Calu3 (cell line): ENCODE data around the gene MRPL28. TPM values are rescaled to one million over a fixed set of nuclear protein-coding genes. Genes with fewer than 3 reads are reported as not detected.

Experiments used
- BruUV-seq: library from RNA; stranded (reverse); fragments of 400-500 nt; replicated peaks from 2 replicates; lab custom pipeline; 2021; lab: Mats Ljungman, UMichigan
- CTCF ChIA-PET: fragments of 300-600 bp; sonication (Branson Sonifier 250); formaldehyde crosslinking; loops from one replicate; lab custom pipeline; 2022; ENCODE audit warnings: antibody characterized with exemption; lab: Charles Lee
- DNase-seq: peaks from one replicate; pipeline ENCODE4 v3.0.0; 2022
- H3K27ac Mint-ChIP-seq: one replicate; pipeline ENCODE4 v1.8.0; 2022; ENCODE audit warnings: mixed read lengths; ENCODE audit not compliant: unreplicated experiment
- H3K27me3 Mint-ChIP-seq: one replicate; pipeline ENCODE4 v1.8.0; 2022; ENCODE audit warnings: mixed read lengths; ENCODE audit not compliant: unreplicated experiment
- H3K36me3 Mint-ChIP-seq: one replicate; pipeline ENCODE4 v1.8.0; 2022; ENCODE audit warnings: mild to moderate bottlenecking, moderate library complexity, mixed read lengths; ENCODE audit not compliant: insufficient read depth, unreplicated experiment
- H3K4me1 Mint-ChIP-seq: one replicate; pipeline ENCODE4 v1.8.0; 2022; ENCODE audit warnings: mild to moderate bottlenecking, low read depth, mixed read lengths; ENCODE audit not compliant: unreplicated experiment
- H3K4me3 Mint-ChIP-seq: one replicate; pipeline ENCODE4 v1.8.0; 2022; ENCODE audit warnings: mild to moderate bottlenecking, low read depth, moderate library complexity, mixed read lengths; ENCODE audit not compliant: unreplicated experiment
- H3K9me3 Mint-ChIP-seq: one replicate; pipeline ENCODE4 v1.8.0; 2022; ENCODE audit warnings: low read depth, mixed read lengths; ENCODE audit not compliant: unreplicated experiment
- intact Hi-C: fragments of 100-400 bp; cut with micrococcal nuclease; formaldehyde crosslinking; loops from one replicate; pipeline ENCODE4 v1.10.0; 2022; ENCODE audit not compliant: unreplicated experiment
- total RNA-seq: library from RNA; stranded (reverse); gene quantifications from 2 replicates; pipeline ENCODE4 v1.2.3, GENCODE V29; 2022
- TF ChIP-seq, protein P1 (sequence below): fragments of 200-600 bp; IDR thresholded peaks from one replicate; pipeline ENCODE4 v1.8.0; 2022; ENCODE audit warnings: antibody characterized with exemption; ENCODE audit not compliant: unreplicated experiment

The MRPL28 gene
- total RNA-seq, 1 experiment from 2014 or later, result 115 TPM

DNA sequence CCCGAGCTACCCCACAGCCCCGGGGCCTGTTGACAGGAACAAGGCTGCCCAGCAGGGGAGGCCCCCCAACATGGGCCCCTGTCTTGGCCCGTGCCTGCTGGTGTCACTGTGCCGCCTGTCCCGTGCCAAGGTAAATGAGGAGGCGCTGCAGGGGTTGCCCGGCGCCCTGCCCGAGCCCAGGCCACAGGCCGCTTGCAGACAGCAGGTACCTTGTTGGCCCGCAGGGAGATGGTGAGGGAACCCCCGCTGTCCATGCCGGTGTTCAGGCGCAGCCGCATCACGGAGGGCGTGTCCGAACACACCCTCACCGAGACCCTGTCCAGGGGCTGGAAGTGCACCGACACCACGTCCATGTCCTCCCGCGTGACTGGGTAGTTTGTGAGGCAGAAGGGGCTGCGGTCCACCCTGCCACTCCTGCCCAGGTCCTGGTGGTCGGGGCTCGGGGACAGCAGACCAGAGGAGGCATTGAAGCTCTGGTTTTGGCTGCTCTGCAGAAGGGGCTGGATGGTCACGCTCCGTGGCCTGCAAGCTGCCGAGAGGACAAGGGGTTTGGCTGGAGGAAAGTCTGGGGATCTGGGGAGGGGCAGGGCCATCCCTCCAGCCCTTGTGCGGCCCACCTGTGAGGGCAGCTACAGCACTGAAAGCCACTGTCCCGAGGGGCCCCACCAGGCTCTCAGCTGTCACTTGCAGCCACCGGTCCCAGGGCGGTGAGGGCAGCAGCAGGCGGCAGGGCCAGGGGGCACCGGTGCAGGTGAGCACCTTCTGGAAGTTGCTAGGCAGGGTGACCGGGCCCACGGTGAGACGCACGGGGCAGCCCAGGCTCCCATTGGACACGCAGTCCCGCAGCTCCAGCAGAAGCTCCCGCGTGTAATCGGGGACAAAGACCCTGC is 5.8 kb upstream of the MRPL28 start:
- CTCF ChIA-PET, result no interaction called here
- no peak overlapping the region for H3K27ac Mint-ChIP-seq
- H3K36me3 Mint-ChIP-seq, result peaks cover 34% of the 10 kb centered on the region
- intact Hi-C loops, result no loop called here
- BruUV-seq, result no TSS peak
- H3K4me3 Mint-ChIP-seq, result no peak overlapping the region
- DNase-seq, result no peak
- TF ChIP-seq, protein P1, sequence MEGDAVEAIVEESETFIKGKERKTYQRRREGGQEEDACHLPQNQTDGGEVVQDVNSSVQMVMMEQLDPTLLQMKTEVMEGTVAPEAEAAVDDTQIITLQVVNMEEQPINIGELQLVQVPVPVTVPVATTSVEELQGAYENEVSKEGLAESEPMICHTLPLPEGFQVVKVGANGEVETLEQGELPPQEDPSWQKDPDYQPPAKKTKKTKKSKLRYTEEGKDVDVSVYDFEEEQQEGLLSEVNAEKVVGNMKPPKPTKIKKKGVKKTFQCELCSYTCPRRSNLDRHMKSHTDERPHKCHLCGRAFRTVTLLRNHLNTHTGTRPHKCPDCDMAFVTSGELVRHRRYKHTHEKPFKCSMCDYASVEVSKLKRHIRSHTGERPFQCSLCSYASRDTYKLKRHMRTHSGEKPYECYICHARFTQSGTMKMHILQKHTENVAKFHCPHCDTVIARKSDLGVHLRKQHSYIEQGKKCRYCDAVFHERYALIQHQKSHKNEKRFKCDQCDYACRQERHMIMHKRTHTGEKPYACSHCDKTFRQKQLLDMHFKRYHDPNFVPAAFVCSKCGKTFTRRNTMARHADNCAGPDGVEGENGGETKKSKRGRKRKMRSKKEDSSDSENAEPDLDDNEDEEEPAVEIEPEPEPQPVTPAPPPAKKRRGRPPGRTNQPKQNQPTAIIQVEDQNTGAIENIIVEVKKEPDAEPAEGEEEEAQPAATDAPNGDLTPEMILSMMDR, result no peak
- H3K9me3 Mint-ChIP-seq, result no peaks in the 10 kb centered on the region
- no peaks in the 10 kb centered on the region for H3K27me3 Mint-ChIP-seq
- H3K4me1 Mint-ChIP-seq, result no peaks in the 10 kb centered on the region

DNA sequence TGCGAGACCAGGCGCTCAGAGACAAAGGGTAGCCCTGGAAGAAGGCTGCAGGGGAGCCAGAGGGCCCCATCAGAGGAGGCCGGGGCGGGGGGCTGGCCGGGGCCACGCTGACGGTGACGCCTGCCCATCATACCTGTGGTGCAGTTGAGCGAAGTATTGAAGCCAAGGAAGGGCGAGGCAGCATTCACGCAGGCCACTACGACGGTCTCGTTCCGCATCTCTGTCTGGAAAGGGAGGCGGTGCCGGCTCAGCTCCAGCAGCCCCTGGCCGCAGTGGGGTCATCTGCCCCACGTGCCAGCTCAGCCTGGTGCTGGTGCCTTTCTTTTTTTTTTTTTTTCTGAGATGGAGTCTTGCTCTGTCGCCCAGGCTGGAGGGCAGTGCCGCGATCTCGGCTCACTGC is 4.9 kb upstream of the MRPL28 start:
- CTCF ChIA-PET, result interaction anchor here (0.6 kb wide), 1 partner anchor 13 kb away, joined by 3 read pairs; no protein-coding TSS in a partner anchor
- intact Hi-C loops, result no loop called here
- Mint-ChIP-seq H3K9me3 (no peaks in the 10 kb centered on the region), H3K4me1 (no peaks in the 10 kb centered on the region), H3K27me3 (no peaks in the 10 kb centered on the region), H3K27ac (no peak overlapping the region), H3K4me3 (no peak overlapping the region), H3K36me3 (peaks cover 34% of the 10 kb centered on the region)
- BruUV-seq, result no TSS peak
- TF ChIP-seq, protein P1, result no peak
- no peak for DNase-seq

DNA sequence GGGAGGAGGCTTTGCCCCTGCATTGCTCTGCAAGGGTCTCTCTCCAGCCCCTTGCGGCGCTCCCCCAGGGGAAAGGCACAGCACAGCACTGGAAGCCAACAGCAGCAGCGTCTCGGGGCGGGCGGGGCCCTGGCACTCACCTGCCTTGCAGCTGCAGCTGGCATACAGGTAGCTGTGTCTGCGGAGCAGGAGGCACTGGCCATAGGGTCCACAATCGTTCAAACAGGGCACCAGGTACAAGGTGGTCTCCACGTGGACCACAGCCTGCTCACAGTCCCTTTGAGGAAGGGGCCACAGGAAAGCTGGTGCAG is 4.2 kb upstream of the MRPL28 start:
- Mint-ChIP-seq H3K9me3 (no peaks in the 10 kb centered on the region), H3K4me1 (no peaks in the 10 kb centered on the region), H3K36me3 (peaks cover 34% of the 10 kb centered on the region), H3K4me3 (no peak overlapping the region), H3K27ac (no peak overlapping the region), H3K27me3 (no peaks in the 10 kb centered on the region)
- no TSS peak for BruUV-seq
- CTCF ChIA-PET, result interaction anchor here (0.6 kb wide), 1 partner anchor 12 kb away, joined by 3 read pairs; no protein-coding TSS in a partner anchor
- TF ChIP-seq, protein P1, result no peak
- DNase-seq, result no peak
- intact Hi-C loops, result no loop called here

DNA sequence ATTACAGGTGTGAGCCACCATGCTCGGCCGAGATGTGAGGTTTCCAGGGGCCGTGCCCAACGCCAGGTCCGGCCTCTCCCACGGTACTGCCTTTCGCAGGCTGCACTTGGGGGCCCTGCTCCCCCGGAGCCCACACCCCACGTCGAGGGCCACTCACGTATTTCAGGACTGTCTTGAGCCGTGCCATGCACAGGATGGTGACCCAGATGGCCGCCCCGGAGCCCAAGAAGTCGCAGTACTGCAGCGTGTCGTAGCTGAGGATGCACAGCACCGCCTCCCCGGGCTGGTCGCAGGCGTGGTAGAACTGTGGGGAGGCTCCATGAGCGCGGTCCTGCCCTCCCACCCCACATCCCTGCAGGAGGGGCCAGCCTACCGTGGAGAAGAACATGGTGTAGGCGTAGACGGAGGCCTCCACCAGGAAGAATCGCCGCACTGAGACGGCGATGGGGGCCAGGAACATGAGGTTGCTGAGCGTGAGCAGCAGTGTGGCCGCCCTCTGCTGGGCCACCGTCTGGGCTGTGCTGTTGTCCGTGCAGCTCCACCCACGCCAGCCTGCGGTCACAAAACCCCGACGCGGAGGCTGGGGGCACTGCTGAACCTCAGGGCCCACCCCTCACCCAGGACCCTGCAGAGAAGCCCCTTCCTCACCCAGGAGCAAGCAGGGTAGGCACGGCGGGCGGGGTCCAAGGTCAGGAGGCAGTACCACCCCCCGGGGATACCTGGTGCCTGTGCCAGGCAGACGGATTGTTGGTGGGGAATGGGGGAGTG is 3.7 kb upstream of the MRPL28 start:
- intact Hi-C loops, result no loop called here
- TF ChIP-seq, protein P1, result no peak
- Mint-ChIP-seq H3K4me3 (no peak overlapping the region), H3K4me1 (no peaks in the 10 kb centered on the region), H3K9me3 (no peaks in the 10 kb centered on the region), H3K27me3 (no peaks in the 10 kb centered on the region), H3K27ac (no peak overlapping the region), H3K36me3 (peaks cover 39% of the 10 kb centered on the region)
- CTCF ChIA-PET, result no interaction called here
- no TSS peak for BruUV-seq
- no peak for DNase-seq
